ENCODE results near the gene LINGO3.
A peak's percentile ranks its signal among the peaks of the same experiment; 100 is the strongest.
"Not testable (repeated sequence)": the region's sequence is repeated elsewhere in the genome, so short reads cannot be mapped to it uniquely, and the experiment has no call there.

Gene LINGO3

GRCh38 chr19:2282062-2282861 is 25.7 kb downstream of the LINGO3 start, which contains the start of gene PEAK3:
PEAK3 (minus strand) TSS chr19:2282175; CDS start chr19:2280931, 1,244 bp downstream.
- no peaks in the 10 kb centered on the region for H3K27me3 ChIP-seq (ENCODE audit: control insufficient read depth, insufficient read depth, low read length)
- H3K9ac ChIP-seq (ENCODE audit: low read depth, low read length), result no peak within 1 kb of the TSS
- H3K9me3 ChIP-seq (replicated peaks; ENCODE audit: low read length), result no peaks in the 10 kb centered on the region
- no peak within 1 kb of the TSS for H3K4me3 ChIP-seq (ENCODE audit: low read length)
- H3K4me1 ChIP-seq (ENCODE audit: control insufficient read depth, insufficient read depth, low read length), result peaks cover 8% of the 10 kb centered on the region
- peak within 1 kb of the TSS; percentile 45 for H3K4me2 ChIP-seq (ENCODE audit: low read length)
- H3K36me3 ChIP-seq (ENCODE audit: insufficient read depth, low read length), result no peaks in the 10 kb centered on the region

- H3K27me3 ChIP-seq (ENCODE audit: control insufficient read depth, insufficient read depth, low read length); H3K9me3 ChIP-seq (replicated peaks; ENCODE audit: low read length); H3K9ac ChIP-seq (ENCODE audit: low read depth, low read length); H3K4me1 ChIP-seq (ENCODE audit: control insufficient read depth, insufficient read depth, low read length); H3K4me3 ChIP-seq (ENCODE audit: low read length); H3K36me3 ChIP-seq (ENCODE audit: insufficient read depth, low read length): not testable (repeated sequence)
- H3K4me2 ChIP-seq (ENCODE audit: low read length), result peak overlapping the region; percentile 45
Observed at GRCh38 chr19:2281265-2282061, 26.5 kb downstream of the LINGO3 start.

DNA sequence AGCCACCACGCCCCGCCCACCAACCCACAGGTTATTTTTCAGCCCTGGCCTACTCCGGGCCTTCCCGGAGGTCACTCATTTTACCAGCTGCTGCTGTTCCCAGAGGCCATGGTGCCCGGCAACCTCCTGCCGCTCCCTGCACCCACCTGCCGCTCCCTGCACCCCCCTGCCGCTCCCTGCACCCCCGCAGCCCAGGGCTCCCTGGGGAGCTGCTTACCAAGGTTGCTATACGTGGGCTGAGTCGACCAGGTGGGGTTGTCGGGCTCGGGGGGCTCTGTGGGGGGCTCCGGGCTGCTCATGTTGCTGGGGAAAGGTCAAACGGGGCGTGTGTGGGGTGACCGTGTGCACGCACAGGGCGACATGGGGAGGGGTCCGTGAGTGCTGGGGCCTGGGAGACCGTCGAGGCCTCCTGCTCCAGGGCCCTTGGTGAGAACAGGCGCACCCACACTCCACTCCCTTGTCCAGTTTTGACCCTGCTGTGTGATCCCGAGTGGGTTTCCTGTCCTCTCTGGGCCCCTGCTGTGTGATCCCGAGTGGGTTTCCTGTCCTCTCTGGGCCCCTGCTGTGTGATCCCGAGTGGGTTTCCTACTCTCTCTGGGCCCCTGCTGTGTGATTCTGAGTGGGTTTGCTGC is 27.2 kb downstream of the LINGO3 start:
- Histone ChIP-seq H3K9me3 (replicated peaks; ENCODE audit: low read length) (no peaks in the 10 kb centered on the region), H3K4me2 (ENCODE audit: low read length) (no peak overlapping the region), H3K4me3 (ENCODE audit: low read length) (no peak overlapping the region), H3K36me3 (ENCODE audit: insufficient read depth, low read length) (peaks cover under 1% of the 10 kb centered on the region), H3K27me3 (ENCODE audit: control insufficient read depth, insufficient read depth, low read length) (no peaks in the 10 kb centered on the region), H3K9ac (ENCODE audit: low read depth, low read length) (no peak overlapping the region), H3K4me1 (ENCODE audit: control insufficient read depth, insufficient read depth, low read length) (peaks cover 14% of the 10 kb centered on the region)

- Histone ChIP-seq H3K9ac (ENCODE audit: low read depth, low read length) (no peak overlapping the region), H3K4me2 (ENCODE audit: low read length) (no peak overlapping the region), H3K4me1 (ENCODE audit: control insufficient read depth, insufficient read depth, low read length) (peaks cover 30% of the 10 kb centered on the region), H3K27me3 (ENCODE audit: control insufficient read depth, insufficient read depth, low read length) (no peaks in the 10 kb centered on the region), H3K36me3 (ENCODE audit: insufficient read depth, low read length) (peaks cover 14% of the 10 kb centered on the region), H3K9me3 (replicated peaks; ENCODE audit: low read length) (no peaks in the 10 kb centered on the region), H3K4me3 (ENCODE audit: low read length) (no peak overlapping the region)
Observed at GRCh38 chr19:2278459-2279158, 29.3 kb downstream of the LINGO3 start.

DNA sequence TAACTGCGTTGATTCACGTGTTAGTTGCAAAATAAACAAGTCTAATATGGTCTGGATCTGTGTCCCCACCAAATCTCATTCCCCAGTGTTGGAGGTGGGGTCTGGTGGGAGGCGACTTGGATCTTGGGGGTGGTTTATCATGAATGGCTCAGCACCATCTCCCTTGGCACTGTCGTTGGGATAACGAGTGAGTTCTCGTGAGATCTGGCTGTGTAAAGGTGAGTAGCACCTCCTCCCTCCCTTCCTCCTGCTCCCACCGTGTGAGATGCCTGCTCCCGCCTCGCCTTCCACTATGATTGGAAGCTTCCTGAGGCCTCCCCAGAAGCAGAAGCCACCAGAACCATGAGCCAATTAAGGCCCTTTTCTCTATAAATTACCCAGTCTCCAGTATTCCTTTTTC is 30.8 kb downstream of the LINGO3 start:
- H3K4me1 ChIP-seq (ENCODE audit: control insufficient read depth, insufficient read depth, low read length), result peaks cover 42% of the 10 kb centered on the region
- no peak overlapping the region for H3K4me2 ChIP-seq (ENCODE audit: low read length)
- no peak overlapping the region for H3K9ac ChIP-seq (ENCODE audit: low read depth, low read length)
- H3K9me3 ChIP-seq (replicated peaks; ENCODE audit: low read length), result no peaks in the 10 kb centered on the region
- H3K36me3 ChIP-seq (ENCODE audit: insufficient read depth, low read length), result peaks cover 25% of the 10 kb centered on the region
- H3K4me3 ChIP-seq (ENCODE audit: low read length), result no peak overlapping the region
- no peaks in the 10 kb centered on the region for H3K27me3 ChIP-seq (ENCODE audit: control insufficient read depth, insufficient read depth, low read length)

- Histone ChIP-seq H3K36me3 (ENCODE audit: insufficient read depth, low read length) (peaks cover 30% of the 10 kb centered on the region), H3K9ac (ENCODE audit: low read depth, low read length) (no peak overlapping the region), H3K4me1 (ENCODE audit: control insufficient read depth, insufficient read depth, low read length) (peaks cover 41% of the 10 kb centered on the region), H3K9me3 (replicated peaks; ENCODE audit: low read length) (no peaks in the 10 kb centered on the region), H3K4me3 (ENCODE audit: low read length) (no peak overlapping the region), H3K27me3 (ENCODE audit: control insufficient read depth, insufficient read depth, low read length) (no peaks in the 10 kb centered on the region), H3K4me2 (ENCODE audit: low read length) (no peak overlapping the region)
Observed at GRCh38 chr19:2276429-2276986, 31.4 kb downstream of the LINGO3 start.

DNA sequence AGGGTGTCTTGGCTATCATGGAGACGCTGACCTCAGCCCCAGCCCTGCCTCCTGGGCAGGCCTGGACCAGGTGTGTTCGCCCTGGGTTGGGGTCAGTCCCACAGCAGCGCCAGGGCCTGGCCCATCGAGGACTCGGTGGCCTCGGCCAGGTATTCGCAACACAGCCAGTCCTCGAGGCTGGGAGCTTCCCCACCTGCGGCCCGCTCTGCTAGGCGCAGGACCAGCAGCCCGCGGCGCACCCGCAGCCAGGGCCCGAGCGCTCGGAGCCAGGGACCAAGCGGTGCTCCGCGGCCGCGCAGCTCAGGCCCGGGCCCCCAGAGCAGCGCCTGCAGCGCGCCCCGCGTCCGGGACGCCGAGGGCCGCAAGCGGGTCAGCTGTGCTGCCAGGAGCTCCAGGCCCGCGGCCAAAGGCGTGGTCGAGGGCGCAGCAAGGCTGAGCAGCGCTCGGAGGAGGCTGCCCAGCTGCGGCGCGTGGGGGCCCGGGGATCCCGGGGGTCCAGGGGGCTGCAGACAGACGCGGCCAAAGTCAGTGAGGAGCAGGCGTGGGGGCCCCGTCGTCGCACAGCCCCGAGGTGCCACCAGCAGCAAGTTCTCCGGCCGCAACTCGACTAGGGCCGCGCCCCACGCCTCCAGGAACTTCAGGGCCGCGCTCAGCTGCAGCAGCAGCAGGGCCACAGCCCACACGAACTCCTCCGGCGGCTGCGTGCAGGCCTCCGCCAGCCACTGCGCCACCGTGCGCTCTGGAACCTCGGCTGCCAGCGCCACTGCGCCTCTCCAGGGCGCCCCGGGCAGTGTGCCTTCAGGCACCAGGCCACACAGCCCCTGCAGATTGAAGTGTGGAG is 32.1 kb downstream of the LINGO3 start:
- Histone ChIP-seq H3K9me3 (replicated peaks; ENCODE audit: low read length) (no peaks in the 10 kb centered on the region), H3K4me3 (ENCODE audit: low read length) (no peak overlapping the region), H3K9ac (ENCODE audit: low read depth, low read length) (no peak overlapping the region), H3K4me1 (ENCODE audit: control insufficient read depth, insufficient read depth, low read length) (peaks cover 41% of the 10 kb centered on the region), H3K4me2 (ENCODE audit: low read length) (peak overlapping the region; percentile 38), H3K27me3 (ENCODE audit: control insufficient read depth, insufficient read depth, low read length) (no peaks in the 10 kb centered on the region), H3K36me3 (ENCODE audit: insufficient read depth, low read length) (peaks cover 37% of the 10 kb centered on the region)

GRCh38 chr19:2274931-2275535 is 32.9 kb downstream of the LINGO3 start:
- Histone ChIP-seq H3K27me3 (ENCODE audit: control insufficient read depth, insufficient read depth, low read length) (no peaks in the 10 kb centered on the region), H3K4me2 (ENCODE audit: low read length) (peak overlapping the region; percentile 38), H3K4me1 (ENCODE audit: control insufficient read depth, insufficient read depth, low read length) (peaks cover 41% of the 10 kb centered on the region), H3K9ac (ENCODE audit: low read depth, low read length) (no peak overlapping the region), H3K4me3 (ENCODE audit: low read length) (no peak overlapping the region), H3K9me3 (replicated peaks; ENCODE audit: low read length) (no peaks in the 10 kb centered on the region), H3K36me3 (ENCODE audit: insufficient read depth, low read length) (peaks cover 41% of the 10 kb centered on the region)

GRCh38 chr19:2274185-2274711 is 33.7 kb downstream of the LINGO3 start:
- Histone ChIP-seq H3K4me3 (ENCODE audit: low read length) (peak overlapping the region; percentile 40), H3K9ac (ENCODE audit: low read depth, low read length) (peak overlapping the region; percentile 61), H3K9me3 (replicated peaks; ENCODE audit: low read length) (no peaks in the 10 kb centered on the region), H3K27me3 (ENCODE audit: control insufficient read depth, insufficient read depth, low read length) (no peaks in the 10 kb centered on the region), H3K4me1 (ENCODE audit: control insufficient read depth, insufficient read depth, low read length) (peaks cover 41% of the 10 kb centered on the region), H3K36me3 (ENCODE audit: insufficient read depth, low read length) (peaks cover 44% of the 10 kb centered on the region), H3K4me2 (ENCODE audit: low read length) (peak overlapping the region; percentile 88)
